ENCODE results near the gene USP6NL. TPM values are rescaled to one million over a fixed set of nuclear protein-coding genes. Genes with fewer than 3 reads are reported as not detected.

Gene USP6NL
- total and polyA plus RNA-seq, 2 of the 8 experiments (the other 6 are each of a cell fraction or from before 2014, with no cell fraction given) = 10.9 to 28.8 TPM

DNA sequence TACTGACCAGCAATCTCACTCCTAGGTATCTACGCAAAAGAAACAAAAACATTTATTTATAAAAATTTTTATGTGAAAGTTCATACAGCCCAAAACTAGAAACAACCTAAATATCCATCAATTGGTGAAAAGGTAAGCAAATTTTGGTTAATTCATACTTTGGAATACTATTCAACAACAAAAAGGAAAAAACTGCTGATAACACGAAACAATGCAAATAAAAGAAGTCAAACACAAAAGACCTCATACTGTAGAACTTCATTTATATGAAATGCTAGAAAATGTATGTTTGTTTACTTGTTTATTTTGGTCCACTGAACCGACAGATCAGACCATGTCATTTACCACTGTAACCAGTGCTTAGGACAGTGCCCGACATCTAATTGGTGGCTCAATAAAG is 60.3 kb downstream of the USP6NL start:
- Histone ChIP-seq H3K56ac (replicated peaks; ENCODE audit: insufficient read length, low read depth, low read length) (no peak overlapping the region), H3K4me3 (ENCODE audit: extremely low read depth in 1 of 4, insufficient read depth in 2 of 4, low read depth in 3 of 4, low read length in 4 of 4) (no peak overlapping the region), H2AK5ac (ENCODE audit: low read depth, low read length) (no peak overlapping the region), H3K4ac (replicated peaks; ENCODE audit: insufficient read length, low read depth, low read length) (no peak overlapping the region), H3K9ac (replicated peaks in 1 of 4; ENCODE audit: extremely low read depth in 1 of 4, low read depth in 3 of 4, low read length in 3 of 4) (no peak overlapping the region), H3K4me1 (replicated peaks in 1 of 4; ENCODE audit: control insufficient read depth in 3 of 4, insufficient read depth in 4 of 4, low read length in 3 of 4) (peaks cover 0 to 2% (median 0%) of the 10 kb centered on the region in 4 experiments; a peak in 1 of 7 replicates), H2BK120ac (replicated peaks; ENCODE audit: low read depth, low read length) (no peak overlapping the region), H3K79me2 (ENCODE audit: control insufficient read depth in 1 of 2, insufficient read depth in 2 of 2, low read length in 2 of 2) (peaks cover 0 to 83% of the 10 kb centered on the region in 2 experiments; a peak in 2 of 4 replicates), H3K79me1 (ENCODE audit: low read depth, low read length) (no peaks in the 10 kb centered on the region; the same call in 1 of the 2 replicates), H2BK15ac (ENCODE audit: low read length) (no peak overlapping the region), H3K23me2 (ENCODE audit: low read depth, low read length) (no peaks in the 10 kb centered on the region), H3K27ac (ENCODE audit: low read depth, low read length) (no peak overlapping the region), H3K14ac (ENCODE audit: insufficient read length) (no peak overlapping the region), H2BK5ac (ENCODE audit: low read depth, low read length) (no peak overlapping the region), H3K27me3 (replicated peaks in 1 of 4; ENCODE audit: control insufficient read depth in 3 of 4, extremely low read depth in 1 of 4, insufficient read depth in 3 of 4, low read length in 3 of 4) (no peaks in the 10 kb centered on the region), H4K20me1 (replicated peaks in 1 of 2; ENCODE audit: control insufficient read depth in 1 of 2, insufficient read depth in 2 of 2, low read length in 2 of 2) (no peaks in the 10 kb centered on the region), H3K9me3 (ENCODE audit: insufficient read depth in 2 of 2, low read depth in 1 of 2, low read length in 1 of 2) (no peaks in the 10 kb centered on the region), H2AFZ (ENCODE audit: low read length) (no peak overlapping the region), H2BK12ac (ENCODE audit: low read depth, low read length) (no peak overlapping the region), H3K36me3 (ENCODE audit: control insufficient read depth in 2 of 4, insufficient read depth in 4 of 4, low read length in 3 of 4) (no peaks in the 10 kb centered on the region; a peak in 1 of 8 replicates), H4K5ac (ENCODE audit: insufficient read length, low read depth, low read length) (no peak overlapping the region), H3K4me2 (ENCODE audit: insufficient read depth in 1 of 2, low read depth in 2 of 2, low read length in 2 of 2) (no peak overlapping the region), H3K18ac (ENCODE audit: extremely low read depth, low read length) (no peak overlapping the region), H4K8ac (ENCODE audit: extremely low read depth, insufficient read depth, low read length) (no peak overlapping the region), H3K23ac (ENCODE audit: insufficient read length) (no peak overlapping the region), H4K91ac (replicated peaks; ENCODE audit: insufficient read length, low read length) (no peak overlapping the region), H2BK20ac (ENCODE audit: low read length) (no peak overlapping the region)
- FAIRE-seq (no peak), DNase-seq (ENCODE audit: low read depth in 1 of 2, low spot score in 2 of 2) (no peak)
- TF ChIP-seq TAF1 (IDR thresholded peaks at IDR 0.05; ENCODE audit: low read depth, low read length) (no peak), RNF2 (IDR thresholded peaks at IDR 0.05; ENCODE audit: borderline replicate concordance, low read depth, low read length, missing control alignments, poor library complexity, severe bottlenecking) (no peak), SIN3A (conservative IDR thresholded peaks at IDR 0.05 in 1 of 2, IDR thresholded peaks at IDR 0.05 in 1 of 2; ENCODE audit: low read depth in 1 of 2, low read length in 2 of 2) (no peak), SIX5 (IDR thresholded peaks at IDR 0.05; ENCODE audit: low read depth, low read length) (no peak), POLR2AphosphoS5 (IDR thresholded peaks at IDR 0.05; ENCODE audit: low read depth, low read length) (no peak), CREB1 (IDR thresholded peaks at IDR 0.05) (no peak), PHF8 (conservative IDR thresholded peaks at IDR 0.05; ENCODE audit: low read depth, low read length) (no peak), BRCA1 (IDR thresholded peaks at IDR 0.05; ENCODE audit: low read depth, low read length) (no peak), RFX5 (IDR thresholded peaks at IDR 0.05; ENCODE audit: borderline replicate concordance, low read depth, low read length) (no peak), JUND (IDR thresholded peaks at IDR 0.05; ENCODE audit: low read length) (no peak), SP4 (IDR thresholded peaks at IDR 0.05; ENCODE audit: low read length) (no peak), EP300 (IDR thresholded peaks at IDR 0.05; ENCODE audit: borderline replicate concordance in 1 of 2, low read depth in 2 of 2, low read length in 2 of 2) (no peak)
- TF ChIP-seq, protein P1, sequence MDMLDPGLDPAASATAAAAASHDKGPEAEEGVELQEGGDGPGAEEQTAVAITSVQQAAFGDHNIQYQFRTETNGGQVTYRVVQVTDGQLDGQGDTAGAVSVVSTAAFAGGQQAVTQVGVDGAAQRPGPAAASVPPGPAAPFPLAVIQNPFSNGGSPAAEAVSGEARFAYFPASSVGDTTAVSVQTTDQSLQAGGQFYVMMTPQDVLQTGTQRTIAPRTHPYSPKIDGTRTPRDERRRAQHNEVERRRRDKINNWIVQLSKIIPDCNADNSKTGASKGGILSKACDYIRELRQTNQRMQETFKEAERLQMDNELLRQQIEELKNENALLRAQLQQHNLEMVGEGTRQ (IDR thresholded peaks at IDR 0.05; ENCODE audit: low read length) = no peak
- ChIA-PET POLR2A (ENCODE audit: partially characterized antibody) (interaction anchor here (1.0 kb wide), 1 partner anchor 131 kb away, joined by 4 read pairs; no protein-coding TSS in a partner anchor), CTCF (ENCODE audit: partially characterized antibody) (no interaction called here)
- WGBS, 2 experiments (ENCODE audit: extremely low coverage in 1 of 2, insufficient coverage in 1 of 2, insufficient read length in 1 of 2, insufficient replicate concordance in 2 of 2, low coverage in 1 of 2, low lambda C conversion rate in 2 of 2, missing lambda C conversion rate in 1 of 2) = 91% methylated on average over 4 of the region's 4 CpGs; no CpG with 5 or more reads in 1 of the 2 experiments
